NOMO-1 (cell line): ENCODE measurements around the gene HNF4A.

Source experiments
- DNase-seq, 2 experiments: peaks; one replicate each; lab custom pipeline; 2025; ENCODE audit not compliant: unreplicated experiment in 2 of 2; lab: John Stamatoyannopoulos, UW

Gene HNF4A

DNA sequence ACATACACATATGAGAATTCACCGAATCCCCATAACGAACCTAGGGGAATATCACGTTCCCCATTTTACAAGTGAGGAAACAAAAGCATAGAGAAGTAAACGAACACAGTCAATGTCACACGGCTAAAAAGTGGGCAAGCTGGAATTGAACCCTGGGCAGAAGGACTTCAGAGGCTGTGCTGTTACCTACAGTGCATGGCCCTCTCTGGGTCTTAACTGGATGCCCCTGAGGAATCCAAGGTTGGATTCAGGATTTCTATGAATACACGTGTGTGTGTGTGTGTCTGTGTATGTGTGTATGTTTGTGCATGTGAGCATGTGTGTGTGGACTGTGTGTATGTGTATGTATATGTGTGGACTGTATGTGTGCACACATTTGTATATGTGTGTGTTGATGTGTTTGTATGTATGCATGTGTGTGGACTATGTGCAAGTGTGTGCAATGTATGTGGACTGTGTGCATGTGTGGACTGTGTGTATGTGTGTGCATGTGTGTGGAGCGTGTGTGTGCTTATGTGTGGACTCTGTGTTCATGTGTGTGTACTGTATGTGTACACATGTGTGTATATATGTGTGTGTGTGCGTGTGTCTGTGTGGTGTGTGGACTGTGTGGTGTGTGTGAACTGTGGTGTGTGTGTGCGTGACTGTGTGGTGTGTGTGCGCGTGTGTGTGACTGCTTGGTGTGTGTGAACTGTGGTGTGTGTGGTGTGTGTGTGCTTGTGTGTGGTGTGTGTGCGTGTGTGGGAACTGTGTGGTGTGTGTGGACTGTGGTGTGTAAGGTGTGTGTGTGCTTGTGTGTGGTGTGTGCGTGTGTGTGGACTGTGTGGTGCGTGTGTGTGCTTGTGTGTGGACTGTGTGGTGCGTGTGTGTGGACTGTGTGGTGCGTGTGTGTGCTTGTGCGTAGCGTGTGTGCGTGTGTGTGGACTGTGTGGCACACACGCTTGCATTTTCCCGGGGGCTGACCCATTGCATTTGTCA is 49.0 kb downstream of the HNF4A start:
- DNase-seq: no peak

DNA sequence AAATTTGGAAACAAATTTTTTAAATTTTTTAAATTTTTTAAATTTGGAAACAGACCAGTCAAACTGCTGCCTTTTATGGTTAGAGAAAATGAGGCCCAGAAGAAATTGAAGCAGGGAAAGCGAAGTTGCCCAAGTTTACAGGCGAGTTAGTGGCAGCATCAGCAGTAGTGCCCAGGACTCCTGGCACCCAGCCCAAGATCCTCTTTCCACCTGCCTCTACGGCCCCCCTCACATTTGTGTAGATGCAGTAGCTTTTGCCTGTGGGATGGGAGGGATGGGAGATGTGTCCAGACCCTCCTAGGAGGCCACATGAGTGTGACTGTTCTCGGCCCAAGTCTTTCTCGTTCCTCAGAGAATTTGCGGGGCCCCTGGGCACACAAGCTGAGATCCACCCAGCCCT is 49.8 kb downstream of the HNF4A start:
- DNase-seq: no peak

DNA sequence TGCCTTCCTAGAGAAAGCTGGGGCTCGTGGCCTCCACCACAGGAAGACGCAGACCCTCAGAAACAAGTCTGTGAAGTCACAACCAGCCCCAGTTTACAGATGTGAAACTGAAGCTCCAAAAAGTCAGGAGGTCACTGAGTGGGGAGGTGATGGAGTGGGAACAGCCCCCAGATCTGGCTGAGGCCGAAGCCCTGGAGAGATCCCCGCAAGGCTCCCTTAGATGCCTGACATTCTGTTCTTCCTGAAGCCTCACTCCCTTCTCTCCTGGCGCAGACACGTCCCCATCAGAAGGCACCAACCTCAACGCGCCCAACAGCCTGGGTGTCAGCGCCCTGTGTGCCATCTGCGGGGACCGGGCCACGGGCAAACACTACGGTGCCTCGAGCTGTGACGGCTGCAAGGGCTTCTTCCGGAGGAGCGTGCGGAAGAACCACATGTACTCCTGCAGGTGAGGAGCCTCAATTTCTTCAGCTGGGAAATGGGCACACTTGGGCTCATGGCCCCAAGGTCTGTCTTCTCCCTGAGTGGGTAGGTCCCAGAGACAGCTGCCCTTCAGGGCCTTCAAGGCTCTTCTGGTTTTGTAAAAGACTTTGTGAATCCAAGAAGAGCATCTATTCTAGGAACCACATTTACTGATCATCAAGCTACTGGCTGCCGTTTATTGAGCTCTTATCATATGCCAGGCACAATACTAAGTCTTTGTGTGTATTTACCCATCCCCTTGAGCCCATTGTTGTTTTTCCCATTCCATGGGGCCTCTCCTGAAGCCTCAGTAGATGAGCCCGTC is 50.5 kb downstream of the HNF4A start:
- DNase-seq: no peak

DNA sequence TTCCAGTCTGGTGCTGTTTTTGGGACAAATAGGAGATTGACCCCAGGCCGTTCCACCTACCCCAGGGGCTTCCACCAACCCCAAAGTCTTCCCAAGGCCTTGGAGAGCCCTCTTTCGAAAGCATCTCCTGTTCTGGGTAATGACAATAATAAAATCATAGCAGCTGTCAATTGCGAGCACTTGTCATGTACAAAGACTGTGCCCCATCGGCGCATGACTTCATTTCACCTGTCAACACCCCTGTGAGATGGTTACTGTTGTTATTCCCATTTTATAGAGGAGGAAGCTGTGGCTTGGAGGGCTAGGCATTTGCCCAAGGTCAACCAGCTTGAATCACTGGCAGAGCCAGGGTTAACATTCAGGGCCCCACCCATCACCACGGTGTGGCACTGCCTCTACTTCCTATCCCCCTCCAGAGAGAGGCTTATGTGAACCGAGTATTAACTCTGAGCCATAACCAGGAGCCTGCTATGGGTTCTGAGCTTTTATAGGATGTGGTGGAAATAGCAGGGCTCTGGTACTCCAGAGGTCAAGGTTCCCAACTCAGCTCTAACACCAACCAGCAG is 51.2 kb downstream of the HNF4A start:
- DNase-seq: no peak

DNA sequence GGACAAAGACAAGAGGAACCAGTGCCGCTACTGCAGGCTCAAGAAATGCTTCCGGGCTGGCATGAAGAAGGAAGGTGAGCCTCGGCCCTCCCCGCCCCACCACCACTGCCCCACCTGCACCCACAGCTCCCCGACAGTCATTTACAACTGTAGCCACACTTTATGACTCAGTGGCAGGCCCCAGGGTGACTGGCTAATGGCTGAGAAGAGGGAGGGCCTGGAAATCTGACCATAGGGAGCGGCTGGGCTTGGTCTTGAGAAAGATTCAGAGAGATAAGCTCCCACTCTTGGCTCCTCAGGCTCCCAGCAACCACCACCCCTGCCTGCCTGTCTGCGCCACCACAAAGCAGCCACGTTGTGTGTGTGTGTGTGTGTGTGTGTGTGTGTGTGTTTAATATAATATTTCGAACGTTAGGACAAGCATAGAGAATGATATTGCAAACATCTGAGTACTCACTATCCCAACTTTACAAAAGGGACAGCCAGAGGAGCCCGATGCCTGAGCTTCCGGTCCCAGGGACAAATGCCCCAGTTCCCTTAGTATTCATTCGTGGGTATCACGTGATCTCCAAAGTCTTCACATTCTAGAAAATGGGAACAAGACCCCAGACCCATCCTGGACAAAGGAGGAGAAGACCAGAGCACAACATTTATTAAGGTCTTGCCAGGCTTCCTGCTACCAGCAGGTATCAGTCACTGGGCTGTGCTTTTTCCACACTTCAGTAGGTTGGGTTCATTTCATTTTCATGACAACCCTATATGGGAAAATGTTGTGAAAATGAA is 52.1 kb downstream of the HNF4A start:
- peak; percentile 42 to 64 for DNase-seq

DNA sequence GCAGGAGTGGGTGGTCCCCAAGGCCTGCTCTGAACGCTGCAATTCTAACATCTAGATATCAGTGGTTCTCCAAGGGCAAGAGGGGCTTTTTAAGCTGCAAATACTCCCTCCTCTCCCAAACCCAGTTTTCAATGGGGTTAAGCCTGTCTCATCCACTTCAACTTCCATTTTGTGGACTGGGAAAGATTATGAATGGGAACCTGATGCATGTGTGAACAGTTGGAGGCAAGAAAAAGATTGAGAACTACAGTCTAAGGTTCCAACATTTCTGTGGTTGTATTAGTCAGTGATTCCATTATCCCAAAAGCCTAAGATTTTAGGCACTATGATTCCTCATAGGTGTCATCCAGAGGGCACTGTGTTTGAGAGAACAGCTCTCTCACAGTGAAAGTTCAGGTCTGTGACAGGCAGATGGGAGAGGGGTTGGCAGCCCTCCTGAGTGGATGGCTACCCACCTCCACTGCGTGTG is 53.7 kb downstream of the HNF4A start:
- no peak for DNase-seq

DNA sequence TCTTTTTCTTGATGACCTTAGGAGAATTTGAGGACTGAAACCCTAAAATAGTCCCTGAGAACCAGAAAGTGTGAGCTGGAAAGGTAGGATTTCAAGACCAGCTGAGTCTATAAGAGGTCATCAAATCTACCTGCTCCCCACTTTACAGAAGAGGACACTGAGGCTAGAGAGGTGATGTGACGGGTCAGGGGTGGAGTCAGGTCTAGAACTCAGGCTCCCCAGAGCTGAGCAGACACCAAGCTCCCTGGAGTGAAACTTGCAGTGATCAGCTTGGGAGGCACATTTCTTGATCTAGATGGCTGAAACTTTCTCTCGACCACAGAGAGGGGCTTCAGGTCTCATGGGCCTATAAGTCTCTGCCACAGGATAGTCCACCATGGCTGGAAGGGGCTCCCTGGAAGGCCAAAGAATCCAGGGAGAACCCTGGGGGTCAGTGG is 55.1 kb downstream of the HNF4A start:
- no peak for DNase-seq

DNA sequence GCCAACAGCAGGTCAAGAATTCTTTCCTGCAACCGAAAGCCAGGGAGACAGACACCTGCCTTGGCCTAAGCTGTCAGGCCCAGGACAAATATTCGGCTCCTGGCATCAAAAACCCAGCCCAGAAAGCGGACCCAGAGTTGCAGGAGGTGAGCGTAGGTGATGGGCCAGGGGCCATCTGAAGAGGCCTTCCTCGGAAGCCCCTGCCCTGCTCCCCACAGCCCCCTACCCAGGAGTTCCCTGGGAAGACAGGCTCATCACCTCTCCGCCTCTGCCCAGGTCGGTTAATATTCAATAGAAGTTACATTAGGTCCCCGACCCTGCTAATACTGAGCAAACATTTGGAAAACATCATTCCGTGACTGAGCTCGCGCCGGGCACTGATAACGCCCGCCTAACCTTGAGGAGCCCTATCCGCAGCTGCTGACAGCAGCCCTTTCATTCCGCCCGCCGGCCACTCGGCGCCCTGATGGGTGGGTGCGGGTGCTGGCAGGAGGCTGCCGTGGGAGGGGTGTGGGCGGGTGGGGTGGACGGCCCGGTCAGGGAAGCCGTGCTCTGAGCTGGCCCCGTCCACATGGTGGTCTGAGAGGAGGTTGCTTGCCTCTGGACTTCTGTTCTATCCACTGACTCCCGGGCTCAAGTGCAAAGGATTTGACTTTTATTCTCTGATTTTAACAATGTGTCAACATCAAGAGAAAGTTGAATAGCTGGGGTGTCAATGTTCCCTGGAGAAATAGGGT is 55.7 kb downstream of the HNF4A start:
- DNase-seq: no peak

DNA sequence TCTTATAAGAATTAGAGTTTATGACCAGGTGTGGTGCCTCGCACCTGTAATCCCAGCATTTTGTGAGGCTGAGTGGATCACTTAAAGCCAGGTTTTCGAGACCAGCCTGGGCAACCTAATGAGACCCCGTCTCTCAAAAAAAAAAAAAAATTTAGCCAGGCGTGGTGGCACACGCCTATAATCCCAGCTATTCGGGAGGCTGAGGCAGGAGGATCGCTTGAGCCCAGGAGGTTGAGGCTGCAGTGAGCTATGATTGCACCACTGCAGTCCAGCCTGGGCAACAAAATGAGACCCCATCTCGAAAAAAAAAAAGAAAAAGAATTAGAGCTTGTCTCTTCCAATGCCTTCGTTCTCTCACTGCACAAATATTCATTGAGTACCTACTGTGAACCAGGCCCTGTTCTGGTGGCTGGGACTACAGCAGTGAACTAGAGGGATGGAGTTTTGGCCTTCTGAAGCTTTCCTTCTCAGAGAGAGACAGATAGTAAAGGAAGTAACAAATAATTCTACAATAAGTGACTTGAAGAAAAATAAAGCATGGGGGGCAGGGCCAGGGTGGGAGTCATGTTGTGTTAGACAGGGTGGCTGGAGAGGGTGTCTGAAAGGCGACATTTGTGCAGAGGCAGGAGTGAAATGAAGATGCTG is 56.4 kb downstream of the HNF4A start:
- no peak for DNase-seq

DNA sequence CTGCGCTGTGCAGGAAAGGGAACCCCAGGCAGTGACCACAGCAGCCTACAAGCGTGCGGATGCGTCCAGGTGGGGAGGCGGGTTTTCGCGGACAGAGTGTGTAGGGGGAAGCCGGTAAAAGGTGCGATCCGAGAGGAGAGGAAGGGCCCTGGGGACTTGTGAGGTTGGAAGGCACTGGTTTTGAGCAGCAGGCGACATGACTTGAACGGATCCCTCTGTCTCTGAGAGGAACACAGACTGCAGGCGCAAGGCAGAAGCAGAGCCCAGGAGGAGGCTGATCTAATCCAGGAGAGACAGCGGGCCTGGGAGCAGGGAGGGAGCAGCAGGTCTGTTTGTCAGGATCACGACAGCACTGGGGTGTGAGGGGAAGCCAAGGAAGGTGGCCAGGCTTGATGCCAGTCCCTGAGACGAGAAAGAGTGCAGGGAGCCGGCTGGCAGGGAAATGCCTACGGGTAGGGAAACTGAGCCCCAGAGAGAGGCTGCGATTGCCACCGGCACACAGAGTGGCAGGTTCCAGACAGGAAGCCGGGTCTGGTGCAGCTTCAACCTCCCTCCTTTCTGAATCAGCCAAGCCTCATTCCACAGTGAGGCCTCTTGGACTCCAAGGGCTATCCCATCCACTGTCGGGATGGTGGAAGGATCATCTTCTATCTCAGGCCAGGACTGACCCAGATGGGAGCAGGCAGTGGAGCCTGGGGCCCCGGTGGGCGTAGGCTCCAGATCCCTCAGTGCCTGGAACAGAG is 57.1 kb downstream of the HNF4A start:
- DNase-seq: no peak

DNA sequence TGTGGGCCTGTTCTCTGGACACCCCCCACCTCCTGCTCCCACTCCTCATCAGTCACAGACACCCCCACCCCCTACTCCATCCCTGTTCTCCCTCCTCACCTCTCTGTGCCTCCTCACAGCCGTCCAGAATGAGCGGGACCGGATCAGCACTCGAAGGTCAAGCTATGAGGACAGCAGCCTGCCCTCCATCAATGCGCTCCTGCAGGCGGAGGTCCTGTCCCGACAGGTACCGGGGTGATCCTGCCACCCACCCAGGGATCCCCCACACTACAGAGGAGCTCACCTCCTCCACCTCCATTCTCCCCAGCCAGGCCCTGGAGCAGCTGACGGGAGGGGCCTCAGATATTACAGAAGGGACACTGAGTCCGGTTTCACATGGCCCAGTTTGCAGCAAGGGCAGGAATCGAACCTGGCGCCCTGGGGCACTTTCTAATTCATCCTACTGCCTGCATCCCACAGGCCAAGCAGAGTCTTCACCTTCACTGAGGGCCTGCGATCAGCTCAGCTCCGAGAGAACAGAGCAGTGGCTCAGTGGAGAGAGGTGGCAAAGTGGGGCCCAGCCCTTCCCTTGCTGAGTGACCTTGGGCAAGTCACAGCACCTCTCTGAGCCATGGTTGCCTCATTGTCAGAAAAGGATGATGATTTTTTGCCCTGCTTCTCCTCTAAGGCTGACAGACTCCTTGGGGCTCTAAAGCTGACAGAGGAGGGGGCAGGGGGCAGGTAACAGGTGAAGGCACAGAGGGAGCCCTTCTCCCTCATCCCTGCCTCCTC is 58.3 kb downstream of the HNF4A start:
- no peak for DNase-seq

DNA sequence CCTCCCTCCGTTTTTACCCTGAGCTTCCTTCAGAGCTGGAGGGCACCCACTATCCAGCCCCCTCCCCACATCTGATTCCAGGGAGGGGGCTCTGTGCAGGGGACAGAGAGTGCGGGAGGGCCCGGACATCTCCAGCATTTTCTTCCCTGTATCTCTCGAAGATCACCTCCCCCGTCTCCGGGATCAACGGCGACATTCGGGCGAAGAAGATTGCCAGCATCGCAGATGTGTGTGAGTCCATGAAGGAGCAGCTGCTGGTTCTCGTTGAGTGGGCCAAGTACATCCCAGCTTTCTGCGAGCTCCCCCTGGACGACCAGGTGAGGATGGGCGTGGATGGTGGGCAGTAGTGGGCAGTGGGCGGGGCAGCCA is 58.8 kb downstream of the HNF4A start:
- DNase-seq: no peak

DNA sequence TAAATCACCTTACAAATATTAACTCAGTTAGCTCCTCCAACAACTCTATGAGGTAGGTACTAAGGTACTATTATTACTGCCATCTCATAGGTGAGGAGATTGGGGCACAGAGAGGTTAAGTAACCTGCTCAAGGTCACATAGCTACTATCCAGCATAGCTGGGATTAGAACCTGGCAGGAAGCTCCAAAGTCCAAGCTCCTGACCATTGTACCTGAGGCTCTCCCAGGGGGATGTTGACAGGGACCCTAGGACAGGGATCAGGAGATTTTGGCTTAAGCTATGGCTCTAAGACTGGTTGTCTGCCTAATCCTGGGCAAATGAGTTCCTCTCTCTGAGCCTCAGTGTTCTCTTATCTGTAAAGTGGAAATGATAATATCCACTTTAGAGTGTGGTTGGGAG is 59.3 kb downstream of the HNF4A start:
- no peak for DNase-seq

DNA sequence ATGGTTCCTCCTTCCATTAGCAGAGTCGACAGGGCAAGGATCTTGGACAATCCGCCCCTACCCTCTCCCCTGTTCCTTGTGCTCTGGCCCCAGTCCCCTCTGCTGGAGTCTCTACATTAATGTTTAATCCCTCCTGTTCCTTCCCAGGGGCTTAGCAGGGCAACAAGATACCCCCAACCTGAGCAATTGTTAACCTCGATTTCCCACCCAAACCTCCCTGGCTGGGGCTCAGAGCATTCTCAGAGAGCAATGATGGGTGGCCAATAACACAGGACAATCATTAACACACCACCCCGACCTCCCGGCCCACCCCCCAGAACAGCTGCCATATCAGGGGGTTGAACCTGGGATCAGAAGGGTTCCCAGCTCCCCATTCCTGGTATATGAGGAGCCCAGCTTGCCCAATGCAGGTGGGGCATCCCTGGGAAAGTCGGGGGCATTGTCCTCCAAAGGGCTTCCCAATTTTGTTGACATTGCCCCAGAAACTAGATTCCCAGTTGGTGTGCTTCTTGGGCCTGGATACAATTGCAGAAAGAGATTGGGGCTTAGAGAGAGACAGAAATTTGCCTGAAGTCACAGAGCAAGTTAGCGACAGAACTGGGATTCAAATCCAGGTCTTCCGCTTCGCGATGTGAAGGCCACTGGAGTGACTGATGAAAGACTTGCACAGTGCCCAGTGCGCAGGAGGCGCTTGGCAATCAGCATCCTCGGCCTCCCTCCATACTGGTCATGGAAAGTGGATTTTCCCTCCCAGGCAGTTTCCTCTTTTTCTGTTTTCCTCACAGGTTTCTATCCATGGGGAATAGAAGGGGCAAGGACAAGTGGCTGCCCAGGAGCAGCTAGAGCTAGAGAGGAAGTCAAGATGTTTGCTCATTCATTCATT is 60.6 kb downstream of the HNF4A start:
- no peak for DNase-seq

DNA sequence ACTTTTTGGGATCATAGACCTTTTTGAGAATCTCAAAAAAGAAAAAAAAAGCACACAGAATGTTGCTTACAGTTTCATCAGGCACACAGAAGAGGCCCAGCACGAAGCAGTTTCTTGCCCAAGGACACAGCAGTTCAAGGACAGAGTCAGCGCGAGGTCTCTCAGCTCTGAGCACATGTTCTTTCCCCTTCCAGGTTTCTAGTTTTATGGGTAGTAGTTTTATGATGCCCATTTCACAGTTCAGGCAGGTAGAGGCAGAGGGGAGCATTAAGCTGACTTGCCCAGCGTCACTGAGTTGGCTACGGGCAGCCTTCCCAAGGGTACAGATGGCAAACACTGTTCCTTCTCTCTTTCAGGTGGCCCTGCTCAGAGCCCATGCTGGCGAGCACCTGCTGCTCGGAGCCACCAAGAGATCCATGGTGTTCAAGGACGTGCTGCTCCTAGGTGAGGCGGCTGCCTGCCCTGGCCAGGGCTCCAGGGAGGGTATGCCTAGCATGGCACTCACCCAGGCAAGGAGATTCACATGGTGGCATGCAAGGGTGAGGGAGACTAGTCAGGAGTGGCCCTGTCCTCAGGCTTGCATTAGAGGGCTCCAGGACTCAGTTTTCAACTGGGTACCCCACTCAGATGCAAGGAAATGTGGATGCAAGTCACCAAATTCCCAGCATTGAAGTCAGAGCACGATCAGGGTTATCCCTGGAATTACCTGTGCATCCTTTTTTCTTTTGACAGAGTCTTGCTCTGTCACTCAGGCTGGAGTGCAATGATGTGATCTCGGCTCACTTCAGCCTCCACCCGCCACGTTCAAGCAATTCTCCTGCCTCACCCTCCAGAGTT is 62.8 kb downstream of the HNF4A start:
- DNase-seq: no peak

DNA sequence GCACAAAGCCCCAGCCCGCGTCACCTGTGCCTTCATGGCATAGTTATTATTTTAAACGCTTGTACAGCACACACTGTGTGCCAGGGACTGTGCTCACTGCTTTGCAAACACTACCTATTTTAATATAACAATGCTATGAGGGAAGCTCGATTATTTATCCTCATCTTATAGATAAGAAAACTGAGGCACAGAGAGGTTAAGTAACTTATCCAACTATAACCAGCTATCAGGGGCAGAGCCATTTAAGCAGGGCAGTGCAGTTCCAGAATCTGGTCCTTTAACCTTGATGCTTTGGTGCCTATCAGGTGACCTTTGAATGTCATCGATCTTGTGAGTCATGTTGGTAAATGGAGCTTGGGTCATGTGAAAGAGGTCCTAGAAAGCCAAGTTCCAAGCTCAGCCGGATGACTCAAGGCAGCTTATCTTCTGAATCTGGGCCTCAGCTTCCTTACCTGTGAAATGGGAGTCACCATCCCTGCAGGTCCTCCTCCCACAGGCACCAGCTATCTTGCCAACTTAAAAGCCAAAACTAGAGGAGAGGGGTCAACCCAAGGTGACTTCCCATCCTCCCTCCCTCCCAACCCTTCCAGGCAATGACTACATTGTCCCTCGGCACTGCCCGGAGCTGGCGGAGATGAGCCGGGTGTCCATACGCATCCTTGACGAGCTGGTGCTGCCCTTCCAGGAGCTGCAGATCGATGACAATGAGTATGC is 63.8 kb downstream of the HNF4A start:
- no peak for DNase-seq
